Neutrophil (primary cell): ENCODE measurements around the gene GALNT17.

Experiments
- H3K27ac ChIP-seq: fragments of 200-600 bp; sonication (generic); 2 replicates; pipeline ENCODE4 v1.5.1; 2016; ENCODE audit warnings: mild to moderate bottlenecking, moderate library complexity
- H3K27me3 ChIP-seq: fragments of 200-600 bp; sonication (generic); 2 replicates; pipeline ENCODE4 v1.6.0; 2016; ENCODE audit warnings: mild to moderate bottlenecking
- H3K36me3 ChIP-seq: fragments of 200-600 bp; sonication (generic); 2 replicates; pipeline ENCODE4 v1.5.1; 2017
- H3K4me1 ChIP-seq, 2 experiments: fragments of 200-600 bp in 1 of 2; sonication (generic) in 1 of 2; 1 replicate in 1 of 2; 2 replicates in 1 of 2; pipeline versions ENCODE4 v1.5.1 to v1.6.1; 2013 to 2016; ENCODE audit warnings: low read depth in 1 of 2, low read length in 1 of 2, mild to moderate bottlenecking in 1 of 2, moderate library complexity in 1 of 2; ENCODE audit not compliant: control insufficient read depth in 1 of 2, insufficient read depth in 1 of 2
- H3K4me3 ChIP-seq, 2 experiments: fragments of 200-600 bp in 1 of 2; sonication (generic) in 1 of 2; 1 replicate in 1 of 2; 2 replicates in 1 of 2; pipeline ENCODE4 v1.5.1; 2013 to 2016; ENCODE audit warnings: low read depth in 1 of 2, low read length in 1 of 2, mild to moderate bottlenecking in 1 of 2, moderate library complexity in 1 of 2
- H3K9me3 ChIP-seq: fragments of 200-600 bp; sonication (generic); 2 replicates; pipeline ENCODE4 v1.5.1; 2016
- TF ChIP-seq, protein P1 (sequence below): fragments of 200-600 bp; sonication (generic); IDR thresholded peaks from 2 replicates; pipeline ENCODE4 v1.5.1; 2016; ENCODE audit warnings: antibody characterized with exemption

Gene GALNT17

DNA sequence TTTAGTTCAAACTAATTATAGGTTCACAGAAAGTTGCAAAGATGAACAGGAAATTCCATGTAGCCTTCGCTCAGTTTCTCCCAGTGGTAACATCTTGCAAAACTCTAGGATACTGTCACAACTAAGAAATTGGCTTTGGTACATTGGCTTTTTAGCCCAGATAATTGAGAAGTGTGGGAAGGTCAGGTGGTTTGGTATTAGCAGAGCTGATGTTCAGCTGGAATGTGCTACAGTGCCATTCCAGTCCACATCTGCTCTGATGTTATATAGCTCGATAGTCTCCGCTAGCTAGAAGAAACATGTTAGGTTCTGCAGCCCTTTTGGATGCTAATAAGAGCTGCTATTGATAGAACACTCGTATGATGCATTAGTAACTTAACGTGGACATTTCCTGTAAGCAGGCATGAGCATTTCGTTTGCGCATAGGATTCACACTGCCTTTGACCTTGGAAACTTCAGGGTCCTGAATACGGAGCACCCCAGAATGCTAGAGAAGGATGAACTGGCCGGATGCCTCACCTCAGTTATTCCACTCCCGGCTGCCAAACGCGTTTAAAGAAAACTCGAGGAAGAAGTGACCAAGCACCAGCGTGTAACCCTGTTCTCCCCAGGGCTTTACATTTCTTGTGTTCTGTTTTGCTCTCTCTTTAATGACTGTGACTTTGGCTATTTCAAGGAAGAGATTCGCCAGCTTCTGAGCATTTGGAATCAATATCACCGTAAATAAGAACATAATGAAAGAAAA lies 271.4 kb downstream of the GALNT17 start:
- Histone ChIP-seq H3K9me3 (no peaks in the 10 kb centered on the region), H3K36me3 (no peaks in the 10 kb centered on the region), H3K27me3 (no peaks in the 10 kb centered on the region), H3K27ac (no peak overlapping the region), H3K4me3 (no peak overlapping the region), H3K4me1 (no peaks in the 10 kb centered on the region)
- TF ChIP-seq, protein P1, sequence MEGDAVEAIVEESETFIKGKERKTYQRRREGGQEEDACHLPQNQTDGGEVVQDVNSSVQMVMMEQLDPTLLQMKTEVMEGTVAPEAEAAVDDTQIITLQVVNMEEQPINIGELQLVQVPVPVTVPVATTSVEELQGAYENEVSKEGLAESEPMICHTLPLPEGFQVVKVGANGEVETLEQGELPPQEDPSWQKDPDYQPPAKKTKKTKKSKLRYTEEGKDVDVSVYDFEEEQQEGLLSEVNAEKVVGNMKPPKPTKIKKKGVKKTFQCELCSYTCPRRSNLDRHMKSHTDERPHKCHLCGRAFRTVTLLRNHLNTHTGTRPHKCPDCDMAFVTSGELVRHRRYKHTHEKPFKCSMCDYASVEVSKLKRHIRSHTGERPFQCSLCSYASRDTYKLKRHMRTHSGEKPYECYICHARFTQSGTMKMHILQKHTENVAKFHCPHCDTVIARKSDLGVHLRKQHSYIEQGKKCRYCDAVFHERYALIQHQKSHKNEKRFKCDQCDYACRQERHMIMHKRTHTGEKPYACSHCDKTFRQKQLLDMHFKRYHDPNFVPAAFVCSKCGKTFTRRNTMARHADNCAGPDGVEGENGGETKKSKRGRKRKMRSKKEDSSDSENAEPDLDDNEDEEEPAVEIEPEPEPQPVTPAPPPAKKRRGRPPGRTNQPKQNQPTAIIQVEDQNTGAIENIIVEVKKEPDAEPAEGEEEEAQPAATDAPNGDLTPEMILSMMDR: no peak

DNA sequence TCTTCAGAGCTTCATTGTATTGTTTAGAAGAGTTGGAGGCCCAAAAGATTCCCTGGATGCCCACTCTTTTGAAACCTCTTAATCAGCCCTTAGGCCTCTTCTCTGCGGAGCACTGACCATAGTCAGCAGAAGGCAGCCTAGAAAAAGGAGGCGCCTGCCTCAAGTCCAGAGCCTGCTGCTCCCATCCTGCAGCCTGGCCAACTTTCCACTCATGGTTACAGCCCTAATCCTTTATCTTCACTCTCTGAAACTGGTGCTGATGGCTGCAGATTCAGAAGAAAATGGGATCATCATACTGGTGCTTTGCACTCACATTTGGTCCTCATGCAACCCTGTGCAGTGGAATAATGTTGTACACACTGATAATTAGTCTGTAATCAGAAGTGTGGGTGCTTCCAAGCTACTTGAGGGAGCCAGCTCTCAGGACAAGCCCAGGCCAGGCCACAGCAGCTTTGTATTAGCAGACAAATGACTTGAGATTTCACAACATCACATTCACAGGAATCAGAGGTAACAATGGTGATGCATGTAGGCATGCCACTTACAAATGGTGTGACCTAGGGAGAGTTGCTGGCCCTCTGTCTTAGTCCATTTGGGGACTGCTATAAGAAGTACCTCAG lies 272.9 kb downstream of the GALNT17 start:
- TF ChIP-seq, protein P1: no peak
- Histone ChIP-seq H3K27ac (no peak overlapping the region), H3K4me3 (no peak overlapping the region), H3K27me3 (no peaks in the 10 kb centered on the region), H3K4me1 (no peaks in the 10 kb centered on the region), H3K9me3 (no peaks in the 10 kb centered on the region), H3K36me3 (no peaks in the 10 kb centered on the region)

DNA sequence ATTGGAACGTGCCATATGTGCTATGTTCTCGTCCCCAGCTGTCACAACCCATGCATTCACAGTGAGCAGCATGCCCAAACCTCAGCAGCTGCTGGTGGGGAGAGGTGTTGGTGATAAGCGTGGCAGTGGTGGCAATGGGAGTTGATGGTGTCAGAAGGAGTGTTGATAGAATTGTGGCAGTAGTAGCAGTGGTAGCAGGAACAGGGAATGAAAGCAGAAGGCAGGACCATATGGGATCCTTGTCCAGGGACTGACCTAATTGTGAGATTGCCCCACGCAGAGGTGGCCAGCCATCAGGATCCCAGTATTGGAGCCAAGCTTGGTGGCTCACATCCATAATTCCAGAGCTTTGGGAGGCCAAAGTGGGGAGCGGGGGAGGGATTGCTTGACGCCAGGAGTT lies 276.3 kb downstream of the GALNT17 start:
- Histone ChIP-seq H3K36me3 (no peaks in the 10 kb centered on the region), H3K9me3 (no peaks in the 10 kb centered on the region)

DNA sequence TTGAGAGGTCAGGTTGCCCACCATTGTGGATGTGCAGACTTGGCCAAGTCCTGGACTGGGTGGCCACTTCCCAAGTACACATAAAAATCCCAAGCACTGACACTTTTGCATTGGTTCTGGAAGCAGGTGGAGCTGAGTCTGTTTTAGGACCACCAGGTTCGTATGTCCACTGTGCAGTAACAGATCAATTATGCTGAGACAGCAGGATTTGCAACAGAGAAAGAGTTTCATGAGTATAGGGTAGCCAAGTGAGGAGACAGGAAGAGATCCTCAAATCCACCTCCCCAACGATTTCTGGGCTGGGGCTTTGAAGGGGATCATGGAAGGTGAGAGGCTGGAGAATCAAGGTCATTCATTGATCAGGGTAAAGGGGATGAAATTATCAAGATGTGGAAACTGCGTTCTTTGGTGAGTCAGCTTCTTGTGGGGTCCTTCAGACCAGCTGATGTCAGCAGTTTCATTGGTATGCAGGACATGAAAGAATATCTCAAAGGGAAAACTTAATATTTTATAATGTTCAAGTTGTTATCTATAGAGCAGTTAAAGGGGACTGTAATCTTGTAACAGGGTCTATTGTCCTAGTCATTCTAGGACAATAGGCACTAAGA lies 277.7 kb downstream of the GALNT17 start:
- TF ChIP-seq, protein P1: no peak

More for the DNA sequence above, 276.3 kb downstream of the GALNT17 start:
- no peak overlapping the region for H3K27ac ChIP-seq
- H3K4me3 ChIP-seq: no peak overlapping the region
- TF ChIP-seq, protein P1: no peak
- H3K4me1 ChIP-seq: no peaks in the 10 kb centered on the region
- no peaks in the 10 kb centered on the region for H3K27me3 ChIP-seq

DNA sequence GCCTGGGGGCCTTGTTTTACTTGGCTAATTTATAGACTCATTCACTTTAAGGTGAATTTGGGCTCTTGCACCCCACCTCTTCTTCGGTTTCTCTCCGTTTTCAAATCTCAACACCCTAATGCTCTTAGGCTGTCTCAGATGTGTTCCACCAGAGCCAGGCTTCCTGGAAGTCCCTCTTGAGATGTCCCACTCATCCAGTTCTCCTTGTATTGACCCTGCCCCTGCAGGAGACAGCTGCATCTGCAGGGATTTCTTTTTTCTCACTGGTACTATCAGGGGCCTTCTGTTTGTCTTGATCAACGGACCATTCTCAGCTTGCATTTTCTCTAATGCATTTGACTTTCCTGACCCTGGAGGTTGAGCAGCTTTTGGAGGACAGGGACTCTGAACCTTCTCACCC lies 279.5 kb downstream of the GALNT17 start:
- TF ChIP-seq, protein P1: no peak
- H3K27ac ChIP-seq: no peak overlapping the region
- H3K4me1 ChIP-seq: no peaks in the 10 kb centered on the region
- H3K9me3 ChIP-seq: peaks cover 4% of the 10 kb centered on the region
- no peaks in the 10 kb centered on the region for H3K36me3 ChIP-seq
- no peak overlapping the region for H3K4me3 ChIP-seq
- H3K27me3 ChIP-seq: no peaks in the 10 kb centered on the region

More for the DNA sequence above, 277.7 kb downstream of the GALNT17 start:
- H3K27ac ChIP-seq: no peak overlapping the region
- no peak overlapping the region for H3K4me3 ChIP-seq
- peaks cover 4% of the 10 kb centered on the region for H3K9me3 ChIP-seq
- H3K36me3 ChIP-seq: no peaks in the 10 kb centered on the region
- H3K4me1 ChIP-seq: no peaks in the 10 kb centered on the region
- H3K27me3 ChIP-seq: no peaks in the 10 kb centered on the region
